K562 (cell line): ENCODE measurements around the gene LCP2. TPM values are rescaled to one million over a fixed set of nuclear protein-coding genes. Genes with fewer than 3 reads are reported as not detected.

Source experiments
- ATAC-seq: fragments of 200-7000 bp; cut with Tn5 transposase; 3 replicates; pipeline ENCODE4 v1.9.1; 2020; ENCODE audit warnings: moderate library complexity
- BruUV-seq: library from RNA; stranded (reverse); fragments of 400-500 nt; replicated peaks from 2 replicates; lab custom pipeline; 2021; lab: Mats Ljungman, UMichigan
- CTCF ChIA-PET: fragments of 300-600 bp; formaldehyde crosslinking; extraction: SDS; loops from one replicate; lab custom pipeline; 2021; ENCODE audit warnings: low intra/inter-chr PET ratio; lab: Yijun Ruan, JAX
- POLR2A ChIA-PET: fragments of 300-600, 350-650 bp; sonication (Branson Sonifier 250); formaldehyde crosslinking; extraction: SDS; loops from one replicate; lab custom pipeline; 2021; ENCODE audit warnings: antibody characterized with exemption, inconsistent platforms; lab: Yijun Ruan, JAX
- DNase-seq, 4 experiments: peaks; one replicate each; pipeline versions ENCODE4 v3.0.0 to v3.0.0-alpha.2; 2011 to 2018; ENCODE audit warnings: low spot score in 3 of 4, mixed read lengths in 3 of 4; ENCODE audit errors: extremely low read depth in 1 of 4
- FAIRE-seq: peaks from 2 replicates; lab custom pipeline; 2011; peaks lifted over from hg19 to GRCh38; lab: Jason Lieb, UNC
- H2AFZ ChIP-seq: 2 replicates; pipeline ENCODE4 v1.6.0; 2011; ENCODE audit warnings: low read depth, low read length, control low read depth, inconsistent platforms
- H3K27ac ChIP-seq: fragments of 200-600 bp; 3 replicates; pipeline ENCODE4 v1.8.0; 2011; ENCODE audit warnings: low read depth, mild to moderate bottlenecking, control low read depth, inconsistent platforms, low read length, moderate library complexity, mixed read lengths; ENCODE audit errors: extremely low read depth
- H3K27me3 ChIP-seq, 2 experiments: fragments of 300-600 bp in 1 of 2; 2 replicates in 1 of 2; 3 replicates in 1 of 2; pipeline versions ENCODE4 v1.6.0 to v1.8.0; 2011; ENCODE audit warnings: inconsistent platforms in 2 of 2, low read length in 2 of 2, mild to moderate bottlenecking in 1 of 2, mixed read lengths in 1 of 2, moderate library complexity in 1 of 2; ENCODE audit not compliant: control insufficient read depth in 2 of 2, insufficient read depth in 2 of 2
- H3K36me3 ChIP-seq: fragments of 300-600 bp; 3 replicates; pipeline ENCODE4 v1.8.0; 2011; ENCODE audit warnings: mild to moderate bottlenecking, low read length, inconsistent platforms; ENCODE audit not compliant: control insufficient read depth, insufficient read depth
- H3K4me1 ChIP-seq, 2 experiments: fragments of 200-600 bp in 1 of 2; replicated peaks in 1 of 2; 2 replicates in 1 of 2; 3 replicates in 1 of 2; pipeline versions ENCODE4 v1.5.1 to v1.8.0; 2011; ENCODE audit warnings: inconsistent platforms in 2 of 2, low read length in 2 of 2, mild to moderate bottlenecking in 1 of 2, mixed read lengths in 1 of 2, moderate library complexity in 1 of 2; ENCODE audit not compliant: control insufficient read depth in 2 of 2, insufficient read depth in 2 of 2
- H3K4me2 ChIP-seq: 2 replicates; pipeline ENCODE4 v1.6.1; 2011; ENCODE audit warnings: low read length, control low read depth, inconsistent platforms, mixed read lengths; ENCODE audit not compliant: insufficient read depth
- H3K4me3 ChIP-seq: fragments of 200-600 bp; sonication (generic), shearing (Covaris generic); 2 replicates; pipeline ENCODE4 v1.5.1; 2016; ENCODE audit warnings: control low read depth, inconsistent platforms
- H3K79me2 ChIP-seq: fragments of 200-600 bp; 3 replicates; pipeline ENCODE4 v1.8.0; 2011; ENCODE audit warnings: low read length, inconsistent platforms; ENCODE audit not compliant: control insufficient read depth, insufficient read depth
- H3K9ac ChIP-seq, 2 experiments: 2 replicates each; pipeline versions ENCODE4 v1.6.0 to v1.6.1; 2011; ENCODE audit warnings: low read depth in 2 of 2, low read length in 2 of 2, control low read depth in 1 of 2, inconsistent platforms in 1 of 2, mild to moderate bottlenecking in 1 of 2, mixed read lengths in 1 of 2; ENCODE audit not compliant: insufficient read depth in 1 of 2
- H3K9me1 ChIP-seq: one replicate; pipeline ENCODE4 v1.6.0; 2011; ENCODE audit warnings: inconsistent platforms, mild to moderate bottlenecking, low read length, moderate library complexity; ENCODE audit not compliant: control insufficient read depth, insufficient read depth
- H3K9me3 ChIP-seq: replicated peaks from 2 replicates; pipeline ENCODE4 v1.5.1; 2011; ENCODE audit warnings: low read depth, low read length, inconsistent platforms; ENCODE audit not compliant: control insufficient read depth, insufficient read depth
- H4K20me1 ChIP-seq: replicated peaks from 2 replicates; pipeline ENCODE4 v1.6.1; 2011; ENCODE audit warnings: low read length, inconsistent platforms, mixed read lengths; ENCODE audit not compliant: control insufficient read depth, insufficient read depth
- CREM ChIP-seq: IDR thresholded peaks from 2 replicates; pipeline ENCODE4 v1.6.1; 2014; ENCODE audit warnings: antibody characterized with exemption, low read depth
- CSDE1 ChIP-seq, 2 experiments: fragments of 450-650 bp; IDR thresholded peaks; 2 replicates each; pipeline ENCODE4 v1.6.1; 2016; ENCODE audit warnings: mild to moderate bottlenecking in 1 of 2
- HDAC6 ChIP-seq: IDR thresholded peaks from 2 replicates; pipeline ENCODE4 v1.6.1; 2012; ENCODE audit warnings: low read depth, mild to moderate bottlenecking, control low read depth, inconsistent platforms, low read length, moderate library complexity
- JUNB ChIP-seq: fragments of 450-650 bp; formaldehyde crosslinking; conservative IDR thresholded peaks from 2 replicates; pipeline ENCODE4 v1.4.0; 2020; ENCODE audit warnings: mild to moderate bottlenecking
- MAFF ChIP-seq: IDR thresholded peaks from 2 replicates; pipeline ENCODE4 v1.6.1; 2012; ENCODE audit warnings: low read length, improper control_type of control experiment
- NFE2 ChIP-seq: IDR thresholded peaks from 2 replicates; pipeline ENCODE4 v1.6.1; 2014; ENCODE audit warnings: antibody characterized with exemption, low read depth
- NFRKB ChIP-seq: fragments of 450-650 bp; IDR thresholded peaks from 2 replicates; pipeline ENCODE4 v1.6.1; 2016; ENCODE audit warnings: low read depth
- POLR3G ChIP-seq: IDR thresholded peaks from 2 replicates; pipeline ENCODE4 v1.6.1; 2011; ENCODE audit not compliant: insufficient read length, insufficient replicate concordance; ENCODE audit errors: extremely low read depth
- SREBF1 ChIP-seq: fragments of 150-350 bp; IDR thresholded peaks from 2 replicates; pipeline ENCODE4 v1.6.1; 2014; ENCODE audit warnings: antibody characterized with exemption, low read depth, low read length, borderline replicate concordance
- SRSF9 ChIP-seq: fragments of 200-400 bp; formaldehyde crosslinking; IDR thresholded peaks from 2 replicates; pipeline ENCODE4 v1.6.1; 2017; ENCODE audit warnings: low read depth, low read length, borderline replicate concordance
- TFAM ChIP-seq: fragments of 250-450 bp; sonication (Bioruptor Pico); conservative IDR thresholded peaks from 2 replicates; pipeline ENCODE4 v1.5.0; 2021; ENCODE audit warnings: mild to moderate bottlenecking, moderate library complexity
- THRAP3 ChIP-seq: fragments of 450-650 bp; IDR thresholded peaks from 2 replicates; pipeline ENCODE4 v1.6.1; 2016; ENCODE audit warnings: mild to moderate bottlenecking, inconsistent platforms, borderline replicate concordance
- XRCC4 ChIP-seq: IDR thresholded peaks from one replicate; pipeline ENCODE4 v1.6.1; 2011; ENCODE audit not compliant: insufficient read depth, insufficient read length; ENCODE audit errors: extremely low read depth
- YY1 ChIP-seq, 3 experiments: IDR thresholded peaks; 2 replicates each; pipeline ENCODE4 v1.6.1; 2011; ENCODE audit warnings: low read length in 2 of 3, mild to moderate bottlenecking in 2 of 3, moderate library complexity in 2 of 3, borderline replicate concordance in 1 of 3, control low read depth in 1 of 3, low read depth in 1 of 3; ENCODE audit not compliant: insufficient read depth in 3 of 3, insufficient replicate concordance in 2 of 3, control insufficient read depth in 1 of 3, insufficient read length in 1 of 3; ENCODE audit errors: extremely low read depth in 1 of 3
- ZBTB1 ChIP-seq: sonication (generic); formaldehyde crosslinking; IDR thresholded peaks from 2 replicates; pipeline ENCODE4 v1.8.1; 2023; ENCODE audit warnings: missing genetic modification reagents, low read depth, mild to moderate bottlenecking, borderline replicate concordance
- ZNF655 ChIP-seq: fragments of 250-450 bp; sonication (Bioruptor Pico); IDR thresholded peaks from 2 replicates; pipeline ENCODE4 v1.5.0; 2021
- ZNF668 ChIP-seq: fragments of 250-450 bp; sonication (Bioruptor Pico); IDR thresholded peaks from 2 replicates; pipeline ENCODE4 v1.8.0; 2022; ENCODE audit warnings: mild to moderate bottlenecking, inconsistent platforms
- WGBS: fragments of 100-300 bp; shearing (Covaris generic); methylation state at CpG from one replicate; pipeline ENCODE4 v1.1.6; 2016; ENCODE audit warnings: low coverage, mixed read lengths; ENCODE audit not compliant: insufficient coverage; ENCODE audit errors: missing lambda C conversion rate; 5-methylcytosine and 5-hydroxymethylcytosine counted together
- in situ Hi-C: fragments of 300-500 bp; cut with MboI; formaldehyde crosslinking; loops from 4 replicates; pipeline ENCODE4 v1.15.0; 2018; ENCODE audit warnings: inconsistent platforms, mixed read lengths
- intact Hi-C: fragments of 100-400 bp; cut with micrococcal nuclease; formaldehyde crosslinking; loops from 2 replicates; pipeline ENCODE4 v1.14.2; 2022
- polyA plus RNA-seq, 8 experiments: library from polyadenylated mRNA; depleted of rRNA in 4 of 8; stranded (reverse) in 5 of 8; unstranded in 3 of 8; fragments of >200 nt; fragmentation: Nextera tagmentation in 2 of 8; fragmentation: Illumina TruSeq in 1 of 8; extraction: Ambion mirVana in 2 of 8; extraction: Trizol in 1 of 8; gene quantifications; 2 replicates each; pipeline versions ENCODE4 v1.2.1 to v1.2.3, GENCODE V29; 2011 to 2014; ENCODE audit warnings: inconsistent platforms in 1 of 8, missing spikeins in 1 of 8
- total RNA-seq, 7 experiments: library from RNA; depleted of rRNA in 6 of 7; stranded (reverse); fragments of >200 nt in 6 of 7; fragmentation: Illumina TruSeq in 2 of 7; extraction: Trizol in 2 of 7; gene quantifications; 2 replicates each; pipeline versions ENCODE4 v1.2.1 to v1.2.3, GENCODE V29; 2011 to 2021; ENCODE audit warnings: low replicate concordance in 1 of 7

LCP2 gene
- total and polyA plus RNA-seq, 9 of the 15 experiments (the other 6 are each of a cell fraction or from before 2014, with no cell fraction given) = 4.0 to 31.3 (median 14.6) TPM

GRCh38 chr5:170288551-170288950 lies 9.0 kb downstream of the LCP2 start:
- Histone ChIP-seq H3K9me1 (no peaks in the 10 kb centered on the region), H3K4me2 (no peak overlapping the region), H3K9me3 (no peaks in the 10 kb centered on the region), H3K27me3 (no peaks in the 10 kb centered on the region), H3K4me3 (no peak overlapping the region), H3K9ac (no peak overlapping the region), H3K4me1 (peaks cover 0 to 2% of the 10 kb centered on the region in 2 experiments; a peak in 2 of 5 replicates), H2AFZ (no peak overlapping the region), H3K79me2 (no peaks in the 10 kb centered on the region), H3K36me3 (0 out of 3 replicates have a peak, but pooled peaks cover 5% of the 10 kb centered on the region), H4K20me1 (no peaks in the 10 kb centered on the region; the same call in 1 of the 2 replicates), H3K27ac (no peak overlapping the region)
- intact Hi-C loops = no loop called here
- CTCF ChIA-PET = no interaction called here
- FAIRE-seq (no peak), ATAC-seq (no peak), DNase-seq (no peak)
- in situ Hi-C loops = no loop called here
- no peak for TF ChIP-seq SRSF9
- no peak for TF ChIP-seq JUNB
- no peak for TF ChIP-seq SREBF1
- no peak for TF ChIP-seq POLR3G
- TF ChIP-seq THRAP3 = no peak
- no peak for TF ChIP-seq HDAC6
- no peak for TF ChIP-seq ZBTB1 (CRISPR knock-in tag)
- TF ChIP-seq NFRKB = no peak
- TF ChIP-seq NFE2 = no peak
- no peak for TF ChIP-seq MAFF
- TF ChIP-seq ZNF668 (CRISPR knock-in tag) = no peak
- TF ChIP-seq XRCC4 = no peak
- TF ChIP-seq CSDE1 (IDR thresholded peaks at IDR 0.05) = no peak
- TF ChIP-seq ZNF655 (CRISPR knock-in tag) = no peak
- no peak for TF ChIP-seq CREM
- no peak for TF ChIP-seq YY1 (IDR thresholded peaks at IDR 0.05; ENCODE audit: borderline replicate concordance in 1 of 3, control insufficient read depth in 1 of 3, extremely low read depth in 1 of 3, insufficient read depth in 3 of 3, insufficient read length in 1 of 3, insufficient replicate concordance in 2 of 3, low read depth in 1 of 3, low read length in 2 of 3)
- no peak for TF ChIP-seq TFAM (CRISPR knock-in tag)
- 47% methylated on average over 3 of the region's 3 CpGs for WGBS
- no TSS peak for BruUV-seq
- POLR2A ChIA-PET = no interaction called here
